MG63 (cell line): ENCODE measurements around the gene CTAGE8. TPM values are rescaled to one million over a fixed set of nuclear protein-coding genes. Genes with fewer than 3 reads are reported as not detected.
"Not testable (repeated sequence)": the region's sequence is repeated elsewhere in the genome, so short reads cannot be mapped to it uniquely, and the experiment has no call there.

Source experiments
- DNase-seq: peaks from one replicate; pipeline ENCODE4 v3.0.0-alpha.2; 2020
- H3K27me3 ChIP-seq: fragments of 250-450 bp; sonication (Bioruptor Pico); 2 replicates; pipeline ENCODE4 v1.5.1; 2020; ENCODE audit warnings: mild to moderate bottlenecking, moderate library complexity
- H3K36me3 ChIP-seq: fragments of 250-450 bp; sonication (Bioruptor Pico); 2 replicates; pipeline ENCODE4 v1.5.1; 2020; ENCODE audit warnings: mild to moderate bottlenecking, moderate library complexity
- H3K4me3 ChIP-seq: fragments of 250-450 bp; sonication (Bioruptor Pico); 2 replicates; pipeline ENCODE4 v1.5.1; 2020; ENCODE audit warnings: mild to moderate bottlenecking, moderate library complexity
- H3K9me3 ChIP-seq: fragments of 250-450 bp; sonication (Bioruptor Pico); 2 replicates; pipeline ENCODE4 v1.5.1; 2020; ENCODE audit warnings: mild to moderate bottlenecking, moderate library complexity
- total RNA-seq: library from RNA; depleted of rRNA; stranded (reverse); fragments of >200 nt; shearing (Covaris generic); gene quantifications from 2 replicates; pipeline ENCODE4 v1.2.3, GENCODE V29; 2014; ENCODE audit warnings: low replicate concordance; rRNA removed

CTAGE8 gene
- total RNA-seq, 1 experiment from 2014 or later = not detected

- not testable (repeated sequence) for H3K9me3 ChIP-seq, DNase-seq, H3K27me3 ChIP-seq, H3K4me3 ChIP-seq, H3K36me3 ChIP-seq
These were observed 48.6 kb downstream of the CTAGE8 start for GRCh38 chr7:144220531-144220930.

- DNase-seq, H3K36me3 ChIP-seq, H3K27me3 ChIP-seq: not testable (repeated sequence)
These were observed 49.9 kb downstream of the CTAGE8 start for GRCh38 chr7:144219149-144219548.

GRCh38 chr7:144218581-144218980 is 50.5 kb downstream of the CTAGE8 start:
- H3K36me3 ChIP-seq, H3K27me3 ChIP-seq, H3K4me3 ChIP-seq, DNase-seq, H3K9me3 ChIP-seq: not testable (repeated sequence)

More at GRCh38 chr7:144219149-144219548, 49.9 kb downstream of the CTAGE8 start:
- H3K9me3 ChIP-seq, H3K4me3 ChIP-seq: not testable (repeated sequence)

- not testable (repeated sequence) for DNase-seq, H3K9me3 ChIP-seq, H3K4me3 ChIP-seq, H3K27me3 ChIP-seq, H3K36me3 ChIP-seq
These were observed 51.9 kb downstream of the CTAGE8 start for GRCh38 chr7:144217200-144217599.

Other genes starting within 250 kb of the CTAGE8 start
- gene OR2A5, start 220.3 kb downstream of the CTAGE8 start, total RNA-seq = not detected in 2 replicates
- not detected in 2 replicates for gene OR2A25, start 199.5 kb downstream of the CTAGE8 start, total RNA-seq
- not detected in 2 replicates for gene OR2A12, start 183.0 kb downstream of the CTAGE8 start, total RNA-seq
- gene OR2A2, start 159.7 kb downstream of the CTAGE8 start, total RNA-seq = not detected in 2 replicates
- gene OR2A14, start 146.1 kb downstream of the CTAGE8 start, total RNA-seq = not detected in 2 replicates
- gene CTAGE4, start 85.8 kb downstream of the CTAGE8 start, total RNA-seq = 0.57 and 2.1 TPM in 2 replicates
- gene ARHGEF35, start 73.5 kb downstream of the CTAGE8 start, total RNA-seq = 0.76 TPM in 2 replicates
- not detected in 2 replicates for gene OR2A42, start 29.7 kb downstream of the CTAGE8 start, total RNA-seq
- 0.79 TPM in 1 of 2 replicates, not detected in the other for gene OR2A7, start 4.5 kb downstream of the CTAGE8 start, total RNA-seq
- gene OR2A1, start 43.1 kb upstream of the CTAGE8 start, total RNA-seq = not detected in 2 replicates
- gene ARHGEF5, start 86.1 kb upstream of the CTAGE8 start, total RNA-seq = 2.0 and 2.7 TPM in 2 replicates
- gene NOBOX, start 134.4 kb upstream of the CTAGE8 start, total RNA-seq = not detected in 2 replicates